HG03108 (cell line): ENCODE measurements around the gene MESP2.
"Not testable (repeated sequence)": the region's sequence is repeated elsewhere in the genome, so short reads cannot be mapped to it uniquely, and the experiment has no call there.

ENCODE experiments used
- ATAC-seq: cut with Tn5 transposase; IDR thresholded peaks from one replicate; pipeline ENCODE4 v1.9.1; 2021; ENCODE audit warnings: moderate library complexity; ENCODE audit not compliant: unreplicated experiment

Gene MESP2

GRCh38 chr15:89777782-89778380 is 1.7 kb downstream of the MESP2 start:
- ATAC-seq = no peak

GRCh38 chr15:89778861-89779260 is 2.7 kb downstream of the MESP2 start:
- ATAC-seq = no peak

GRCh38 chr15:89780601-89781000 is 4.5 kb downstream of the MESP2 start:
- no peak for ATAC-seq

GRCh38 chr15:89781055-89781454 is 4.9 kb downstream of the MESP2 start:
- ATAC-seq = peak; percentile 49

DNA sequence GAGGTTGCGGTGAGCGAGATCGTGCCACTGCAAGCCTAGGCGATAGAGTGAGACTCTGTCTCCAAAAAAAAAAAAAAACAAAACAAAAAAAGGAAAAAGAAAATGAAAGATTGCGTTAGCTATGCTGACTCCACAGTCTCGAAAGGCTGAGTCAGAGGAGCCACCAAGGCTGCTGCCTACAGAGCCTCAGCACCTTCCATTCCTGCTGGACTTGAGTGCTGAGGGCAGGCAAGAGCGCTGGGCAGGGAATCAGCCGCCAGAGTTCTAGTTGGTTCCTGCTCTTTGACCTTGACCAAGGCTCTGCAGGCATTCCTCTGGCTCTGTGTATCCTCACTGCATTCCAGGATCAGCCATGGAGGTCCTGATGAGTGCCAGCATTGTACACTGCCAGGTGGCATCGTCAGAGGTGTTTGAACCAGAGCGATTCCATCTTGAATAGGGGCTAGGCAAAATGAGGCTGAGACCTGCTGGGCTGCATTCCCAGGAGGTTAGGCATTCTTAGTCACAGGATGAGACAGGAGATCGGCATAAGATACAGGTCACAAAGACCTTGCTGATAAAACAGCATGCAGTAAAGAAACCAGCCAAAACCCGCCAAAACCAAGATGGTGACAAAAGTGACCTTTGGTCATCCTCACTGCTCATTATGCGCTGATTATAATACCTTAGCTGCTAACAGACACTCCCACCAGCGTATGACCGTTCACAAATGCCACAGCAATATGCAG is 5.9 kb downstream of the MESP2 start:
- no peak for ATAC-seq

GRCh38 chr15:89782619-89782950 is 6.5 kb downstream of the MESP2 start:
- ATAC-seq = not testable (repeated sequence)

DNA sequence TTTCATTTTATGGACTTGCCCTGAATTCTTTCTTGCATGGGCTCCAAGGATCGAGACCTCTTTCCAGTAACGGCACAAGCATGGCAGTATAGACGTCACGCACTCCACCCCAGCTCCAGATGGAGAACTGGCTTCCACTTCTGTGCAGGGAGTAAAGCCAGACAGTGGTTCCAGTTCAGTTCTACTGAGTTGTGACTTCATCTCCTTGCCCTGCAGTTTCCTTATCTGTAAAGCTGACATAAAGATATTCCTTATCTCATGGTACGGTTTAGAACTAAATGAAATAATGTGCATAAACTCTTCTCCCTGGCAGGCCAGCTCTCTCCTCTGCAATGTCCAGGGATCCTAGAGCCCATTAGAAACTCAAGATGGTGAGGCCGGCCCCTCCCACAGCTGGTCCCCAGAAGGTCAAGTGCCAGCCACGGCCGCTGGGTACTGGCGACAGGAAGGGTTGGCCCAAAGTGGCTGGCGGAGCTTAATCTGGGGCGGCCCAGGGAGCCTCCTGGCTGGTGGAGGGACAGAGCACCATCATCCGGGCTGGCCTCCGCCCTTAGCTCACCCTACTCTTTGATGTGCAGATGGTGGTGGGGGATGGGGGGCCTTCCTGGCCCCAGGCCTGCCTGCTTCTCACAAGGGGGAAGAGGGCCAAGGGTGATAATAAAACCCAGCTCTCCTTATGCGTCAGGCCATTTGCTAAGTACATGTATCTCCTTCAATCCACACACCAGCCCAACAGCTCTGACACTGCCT is 7.2 kb downstream of the MESP2 start:
- no peak for ATAC-seq

- ATAC-seq = no peak
Observed at GRCh38 chr15:89783861-89784685, 7.9 kb downstream of the MESP2 start.

DNA sequence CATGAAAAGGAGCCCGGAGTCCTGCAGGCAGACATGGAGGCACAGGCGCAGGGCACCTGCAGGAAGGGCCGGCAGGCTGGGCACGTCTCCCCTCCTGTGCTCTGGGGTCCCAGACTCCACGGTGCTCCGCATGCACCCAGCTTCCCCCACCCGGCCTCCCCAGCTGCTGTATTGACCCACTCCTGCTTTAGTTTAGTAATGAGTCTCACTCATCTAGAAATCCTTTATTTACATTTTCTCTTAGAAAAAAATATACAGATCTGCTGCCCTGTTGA is 8.5 kb downstream of the MESP2 start:
- no peak for ATAC-seq

DNA sequence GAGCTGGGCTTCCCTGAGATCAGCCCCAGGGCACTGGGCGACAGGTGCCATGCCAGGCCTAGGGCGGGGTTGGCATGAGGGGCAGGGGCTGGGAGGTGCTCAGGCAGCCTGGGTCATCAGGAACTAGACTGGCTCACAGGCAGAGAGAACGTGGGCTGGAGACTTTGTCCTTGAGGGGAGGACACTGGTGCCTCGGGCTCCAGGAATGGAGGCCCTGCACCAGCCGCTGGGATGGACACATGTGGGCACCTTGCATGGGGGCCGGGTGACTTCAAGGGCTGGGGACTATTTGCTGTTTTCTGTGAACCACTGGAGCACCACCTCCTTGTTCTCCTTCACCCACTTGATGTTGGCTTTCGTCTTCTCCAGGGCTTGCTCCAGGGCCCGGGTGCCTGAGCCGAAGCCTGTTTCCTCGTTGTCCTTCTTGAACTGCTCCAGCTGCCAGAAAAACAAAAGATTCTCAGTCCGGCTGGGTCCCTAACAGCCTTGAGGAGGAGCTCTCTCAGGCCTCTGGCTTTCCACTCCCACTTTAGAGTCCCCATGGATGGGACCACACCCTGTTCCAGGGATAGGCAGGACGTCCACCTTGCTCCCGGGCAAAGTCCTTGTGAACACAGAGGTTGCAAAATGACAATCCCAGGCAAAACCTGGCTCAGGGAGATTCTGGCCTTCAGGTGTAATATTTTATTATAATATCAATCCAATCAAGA is 9.1 kb downstream of the MESP2 start:
- ATAC-seq = no peak

- ATAC-seq = no peak
Observed at GRCh38 chr15:89785774-89786140, 9.6 kb downstream of the MESP2 start.

DNA sequence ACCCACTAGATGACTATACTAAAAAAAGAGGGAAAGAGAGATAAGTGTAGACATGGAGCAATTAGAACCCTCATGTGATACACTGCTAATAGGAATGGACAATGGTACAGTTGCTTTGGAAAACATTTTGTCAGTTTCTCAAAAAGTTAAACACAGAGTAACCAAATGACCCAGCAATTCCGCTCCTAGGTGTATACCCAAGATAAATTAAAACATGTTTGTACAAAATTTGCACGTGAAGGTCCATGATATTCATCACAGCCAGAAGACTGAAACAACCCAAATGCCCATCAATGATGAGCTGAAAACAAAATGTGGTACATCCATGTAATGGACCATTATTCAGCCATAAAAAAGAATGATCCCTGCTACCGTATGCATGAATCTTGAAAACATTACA is 11.8 kb downstream of the MESP2 start:
- ATAC-seq = no peak

- not testable (repeated sequence) for ATAC-seq
Observed at GRCh38 chr15:89788585-89788984, 12.5 kb downstream of the MESP2 start.

DNA sequence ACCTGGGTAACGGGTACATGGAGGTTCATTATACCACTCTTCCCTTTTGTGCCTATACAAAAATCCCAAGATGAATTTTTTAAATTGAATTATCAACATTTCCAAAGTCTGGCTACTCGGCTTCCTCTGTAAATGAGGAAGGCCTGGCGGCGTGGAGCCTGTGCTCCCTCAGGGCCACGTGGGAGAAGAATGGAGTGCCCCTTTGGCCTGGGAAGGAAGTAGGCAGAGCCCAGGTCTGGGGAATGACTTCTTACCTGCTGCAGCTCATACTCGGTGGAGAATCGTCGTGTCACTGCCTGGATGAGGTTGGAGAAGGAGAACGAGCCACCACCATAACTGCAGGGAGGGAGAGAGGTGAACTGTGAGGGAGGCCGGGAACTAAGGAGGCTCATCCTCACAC is 14.1 kb downstream of the MESP2 start:
- no peak for ATAC-seq

GRCh38 chr15:89790661-89791060 is 14.5 kb downstream of the MESP2 start:
- ATAC-seq = no peak

GRCh38 chr15:89792106-89792805 is 16.1 kb downstream of the MESP2 start:
- no peak for ATAC-seq

GRCh38 chr15:89794627-89795241 is 18.6 kb downstream of the MESP2 start:
- no peak for ATAC-seq

DNA sequence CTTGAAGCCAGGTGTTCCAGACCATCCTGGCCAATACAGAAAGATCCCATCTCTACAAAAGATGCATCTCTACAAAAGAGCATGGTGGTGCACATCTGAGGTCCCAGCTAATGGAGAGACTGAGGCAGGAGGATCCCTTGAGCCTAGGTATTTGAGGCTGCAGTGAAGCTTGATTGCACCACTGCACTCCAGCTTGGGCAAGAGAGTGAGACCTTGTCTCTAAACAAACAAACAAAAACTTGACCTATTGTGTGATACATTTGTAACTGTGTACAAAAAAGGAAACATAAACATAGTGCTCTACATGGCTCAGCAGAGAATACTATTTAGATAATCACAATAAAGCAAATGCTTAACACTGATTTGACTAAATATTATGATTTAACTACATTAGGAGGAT is 19.9 kb downstream of the MESP2 start:
- no peak for ATAC-seq

DNA sequence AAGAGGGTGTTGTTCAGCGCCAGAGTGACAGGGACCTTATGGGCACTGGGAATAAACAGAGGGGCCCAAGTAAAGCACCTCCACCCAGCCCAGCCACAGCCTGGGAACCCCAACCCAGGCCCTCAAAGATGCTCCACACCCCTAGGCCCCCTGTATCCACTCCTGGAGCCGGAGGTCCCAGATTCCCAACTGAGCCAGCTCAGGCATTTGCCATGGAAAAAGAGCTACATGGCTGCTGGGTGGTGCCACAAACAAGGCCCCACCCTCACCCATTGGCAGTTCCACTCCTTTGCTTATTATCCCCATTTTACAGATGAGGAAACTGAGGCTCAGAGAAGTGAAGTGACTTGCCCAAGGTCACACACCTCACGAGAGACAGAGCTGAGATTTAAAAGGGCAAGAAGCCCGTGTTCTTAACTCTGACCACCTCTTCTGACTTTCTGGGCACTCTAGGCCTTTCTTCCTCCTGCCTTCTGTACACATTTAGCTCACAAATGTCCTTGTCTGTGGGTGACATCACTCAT is 21.6 kb downstream of the MESP2 start:
- no peak for ATAC-seq
